NCI-H2029 (cell line): ENCODE data around the gene EPB41L4B.

ENCODE experiments used
- DNase-seq: peaks from one replicate; lab custom pipeline; 2025; lab: John Stamatoyannopoulos, UW

The EPB41L4B gene

DNA sequence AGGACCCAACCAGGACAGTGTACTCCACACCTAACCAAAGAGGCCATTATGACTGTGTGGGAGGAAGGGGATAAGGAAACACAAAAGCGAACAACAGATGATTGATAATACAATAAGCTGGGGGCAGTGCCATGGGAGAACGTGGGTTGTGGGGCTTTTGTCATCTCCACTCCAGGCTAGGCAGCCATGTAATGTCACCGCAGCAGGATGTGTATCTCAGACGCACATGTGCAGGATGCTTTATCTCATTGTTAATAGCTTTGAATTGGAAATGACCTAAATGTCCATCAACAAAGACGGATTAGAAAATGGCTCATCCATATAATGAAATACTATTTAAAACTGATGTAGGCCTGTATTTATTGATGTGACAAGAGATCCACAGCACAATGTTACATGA lies 51.0 kb downstream of the EPB41L4B start:
- DNase-seq = no peak

DNA sequence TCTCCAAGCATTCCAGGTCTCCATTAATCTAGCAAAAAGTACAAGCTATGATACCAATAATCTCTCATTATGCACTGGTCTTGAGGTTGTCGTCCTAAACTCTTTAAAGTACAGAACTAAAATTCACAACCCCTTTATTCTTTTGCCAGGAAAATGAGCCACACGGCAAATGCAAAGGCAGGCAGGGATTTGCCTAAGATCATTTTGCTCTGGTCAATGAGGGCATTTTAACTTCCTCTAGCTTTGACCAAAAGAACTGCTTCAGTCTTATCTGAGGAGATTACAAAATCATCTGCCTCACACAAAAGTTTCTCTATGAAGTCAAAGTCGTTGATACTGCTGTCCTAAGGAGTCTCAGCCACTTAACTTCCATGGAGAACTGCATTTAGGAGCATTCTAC lies 51.8 kb downstream of the EPB41L4B start:
- no peak for DNase-seq

DNA sequence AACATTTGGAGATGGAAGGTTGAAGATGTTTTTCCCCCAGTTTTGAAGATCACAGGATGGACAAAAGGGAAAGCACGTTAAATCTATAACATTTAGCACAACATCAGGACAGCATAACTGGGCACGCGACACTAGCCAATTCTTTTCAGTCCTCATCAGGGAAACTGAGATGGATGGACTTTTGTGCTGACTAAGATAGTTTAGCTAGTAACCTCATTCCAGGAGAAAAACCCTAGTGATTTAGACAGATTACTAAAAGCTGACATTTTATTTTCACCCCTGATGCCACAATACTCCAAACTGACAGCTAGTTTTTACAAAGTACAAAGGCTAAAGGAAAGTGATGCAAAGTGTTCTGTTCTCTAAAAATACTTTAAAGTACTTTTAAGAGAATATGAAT lies 53.3 kb downstream of the EPB41L4B start:
- no peak for DNase-seq

DNA sequence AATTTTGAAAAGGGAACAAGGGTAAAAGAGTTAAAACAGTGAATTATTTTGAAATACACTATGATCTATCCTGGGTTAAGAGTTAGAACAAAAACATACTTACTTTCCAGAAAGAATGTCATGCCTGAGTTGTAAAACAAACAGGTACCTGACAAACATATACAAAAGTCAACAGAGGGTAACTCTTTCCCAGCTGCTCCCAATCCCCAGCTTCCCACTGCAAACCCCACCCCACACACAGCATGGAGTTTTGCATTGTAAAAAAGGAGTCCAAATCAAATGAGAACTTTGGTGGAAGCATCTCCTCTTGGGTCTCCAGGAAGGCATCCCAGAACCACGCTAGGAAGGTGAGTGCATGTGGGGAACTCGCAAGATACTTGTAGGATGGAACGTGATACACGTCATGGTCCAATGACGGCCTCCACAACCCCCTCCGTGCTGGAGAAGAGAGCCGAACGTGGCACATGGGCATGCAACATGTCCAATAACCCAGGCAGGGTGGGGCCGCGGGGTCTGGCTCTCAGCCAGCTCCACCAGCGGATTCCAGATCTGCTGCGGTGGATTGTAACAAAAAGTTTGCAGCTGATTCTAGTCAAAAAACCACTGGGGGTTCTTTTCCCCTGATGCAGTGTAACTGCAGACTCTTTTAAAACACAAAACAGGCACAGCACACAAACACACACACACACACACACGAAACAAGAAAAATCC lies 55.8 kb downstream of the EPB41L4B start:
- DNase-seq = peak; percentile 81

DNA sequence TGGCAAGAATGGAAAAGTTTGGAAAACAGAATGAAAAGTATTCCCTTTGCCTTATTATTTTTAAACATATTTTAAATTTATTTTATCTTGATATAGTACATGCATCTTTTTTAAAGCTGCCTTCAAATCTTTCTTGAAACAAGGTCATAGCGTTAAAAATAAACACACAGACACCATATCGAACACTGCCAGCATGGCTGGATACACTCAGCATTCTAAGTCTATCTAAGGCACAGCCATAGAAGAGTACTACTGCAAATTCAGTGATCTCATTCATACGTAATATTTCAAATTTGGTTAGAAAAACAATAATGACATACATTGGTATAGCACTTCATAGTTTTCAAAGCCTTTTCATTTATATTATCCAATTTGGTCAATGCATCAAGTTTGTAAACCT lies 57.5 kb downstream of the EPB41L4B start:
- no peak for DNase-seq

DNA sequence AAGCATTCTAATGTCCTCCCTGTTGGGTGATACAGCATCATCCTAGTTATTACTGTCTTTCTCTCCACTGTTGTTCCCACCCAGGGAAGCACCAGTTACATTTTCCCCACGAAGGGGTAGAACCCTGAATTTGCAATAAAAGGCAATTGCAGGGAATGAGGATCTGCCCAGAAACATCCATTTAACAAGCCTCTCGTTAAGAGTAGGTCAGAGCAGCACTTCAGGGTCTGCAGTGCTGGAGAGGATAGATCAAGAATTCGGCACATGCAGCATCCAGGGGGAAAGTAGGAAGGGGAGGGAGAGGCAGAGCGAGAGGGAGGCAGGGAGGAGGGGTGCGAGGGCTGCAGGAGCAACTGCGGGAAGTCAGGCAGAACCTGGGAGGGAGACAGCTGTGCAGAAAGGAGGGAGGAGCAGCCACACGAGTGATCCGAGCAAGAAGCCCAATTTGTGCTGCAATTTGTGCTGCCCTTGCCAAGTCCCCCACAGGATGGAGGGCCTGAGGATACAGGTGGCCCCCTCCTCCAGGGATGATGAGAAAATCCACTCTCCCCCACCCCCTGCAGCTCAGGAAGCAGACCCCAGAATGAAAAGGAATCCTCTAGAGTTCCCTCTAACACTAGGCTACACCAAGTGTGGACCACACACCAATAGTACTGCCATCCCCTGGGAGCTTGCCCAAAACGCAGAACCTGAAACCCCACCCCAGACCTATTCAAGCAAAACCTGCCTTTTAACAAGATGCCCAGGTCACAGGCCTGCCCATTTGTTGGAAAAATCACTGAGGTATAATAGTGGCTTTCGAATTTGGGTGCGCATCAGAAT lies 62.2 kb downstream of the EPB41L4B start:
- no peak for DNase-seq

DNA sequence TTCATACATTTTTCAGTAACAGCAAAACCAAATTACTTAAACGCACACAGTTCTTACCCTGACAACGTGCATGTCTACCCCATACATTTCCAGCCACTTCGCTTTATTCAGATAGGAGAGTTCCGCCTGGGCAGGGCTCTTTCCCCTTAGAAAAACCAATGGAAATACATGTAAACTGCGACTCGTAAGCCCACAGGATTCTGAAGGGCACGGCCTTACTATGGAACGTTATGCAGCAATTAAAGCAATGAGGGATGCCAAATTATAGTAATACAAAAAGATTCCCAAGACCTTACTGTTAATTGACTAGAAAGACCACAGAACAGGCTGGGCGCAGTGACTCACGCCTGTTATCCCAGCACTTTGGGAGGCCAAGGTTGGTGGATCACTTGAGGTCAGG lies 64.5 kb downstream of the EPB41L4B start:
- DNase-seq = no peak

DNA sequence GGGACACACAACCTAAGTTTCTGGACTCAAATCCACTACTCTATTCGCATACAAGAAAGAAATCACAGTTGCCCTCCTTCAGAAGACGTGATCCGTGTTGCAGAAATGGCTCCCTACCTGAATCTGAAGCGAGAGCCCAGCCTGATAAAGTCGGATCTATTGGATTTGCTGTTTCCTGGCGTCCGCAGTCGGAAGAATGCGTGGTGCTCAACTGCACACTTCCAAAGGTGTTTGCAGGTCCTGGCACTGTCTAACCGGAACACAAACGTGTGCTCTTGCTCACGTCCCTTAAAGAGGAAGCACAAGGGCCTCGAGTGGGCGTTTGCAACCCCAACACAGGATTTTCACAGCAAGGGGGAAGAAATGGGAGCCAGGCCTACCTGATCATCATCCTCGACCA lies 65.5 kb downstream of the EPB41L4B start:
- no peak for DNase-seq

DNA sequence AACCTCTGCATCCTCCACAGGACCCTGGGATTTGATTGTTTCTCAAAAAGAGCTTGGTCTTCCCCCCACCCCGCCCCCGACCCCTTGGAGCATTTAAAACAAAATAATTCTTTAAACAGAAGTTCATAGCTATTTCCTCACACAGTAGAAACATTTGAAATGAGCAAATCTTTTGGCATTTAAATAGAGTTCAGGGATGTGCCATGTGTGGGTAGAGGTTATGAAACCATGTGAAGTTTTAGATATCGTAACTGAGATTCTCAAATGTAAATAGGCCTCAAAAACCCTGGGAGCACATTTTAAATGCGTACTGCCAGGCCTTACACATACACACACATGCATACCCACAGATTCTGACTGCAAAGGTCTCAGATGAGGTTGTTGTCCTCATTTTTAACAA lies 66.5 kb downstream of the EPB41L4B start:
- no peak for DNase-seq

DNA sequence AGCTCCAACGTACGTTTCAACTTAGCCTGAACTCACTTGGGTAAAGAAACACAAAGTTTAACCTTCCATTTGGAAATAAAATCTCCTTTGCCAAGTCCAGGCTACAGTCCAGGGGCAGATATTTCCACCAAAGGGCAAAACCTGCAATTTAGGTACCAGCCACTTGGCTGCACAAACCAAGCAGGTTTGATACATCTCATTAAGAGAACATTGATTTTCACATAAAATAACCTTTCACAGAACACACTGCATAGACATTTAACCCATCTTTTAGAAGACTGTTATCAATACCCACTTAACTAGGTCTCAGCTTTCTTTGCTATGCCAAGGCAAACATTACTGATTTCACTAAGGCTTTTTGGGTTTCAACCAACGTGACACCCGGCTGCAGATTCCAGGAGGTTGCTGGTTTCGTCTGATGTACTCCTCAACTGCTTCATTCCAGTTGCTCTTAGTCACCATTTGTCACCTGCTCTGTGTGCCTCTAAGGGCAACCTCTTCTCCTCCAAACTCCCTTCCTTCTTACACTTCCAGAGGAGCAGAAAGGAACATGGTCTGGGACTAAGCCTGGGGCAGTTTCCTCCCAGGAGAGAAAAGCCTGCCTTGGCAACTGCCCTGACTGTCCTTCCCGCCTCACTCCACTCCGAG lies 67.1 kb downstream of the EPB41L4B start:
- peak; percentile 56 for DNase-seq

DNA sequence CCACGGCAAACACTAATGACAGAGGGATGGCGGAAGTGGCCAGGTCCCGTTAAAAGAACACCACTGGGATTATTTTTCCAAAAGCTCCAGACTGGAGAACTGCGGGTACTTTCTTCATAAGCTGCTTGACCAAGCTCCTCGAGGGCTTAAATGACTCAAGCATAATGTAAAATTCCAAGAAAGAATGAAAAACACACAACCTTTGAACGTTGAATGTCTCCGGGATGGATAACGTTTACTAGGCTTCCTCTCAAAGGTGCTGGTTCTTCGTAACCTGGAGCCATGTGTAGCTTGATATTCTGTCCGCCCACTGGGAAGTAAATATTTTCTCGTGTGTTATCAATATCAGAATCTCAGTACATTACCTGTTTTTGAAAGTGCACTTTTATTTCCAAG lies 67.6 kb downstream of the EPB41L4B start:
- DNase-seq = no peak

DNA sequence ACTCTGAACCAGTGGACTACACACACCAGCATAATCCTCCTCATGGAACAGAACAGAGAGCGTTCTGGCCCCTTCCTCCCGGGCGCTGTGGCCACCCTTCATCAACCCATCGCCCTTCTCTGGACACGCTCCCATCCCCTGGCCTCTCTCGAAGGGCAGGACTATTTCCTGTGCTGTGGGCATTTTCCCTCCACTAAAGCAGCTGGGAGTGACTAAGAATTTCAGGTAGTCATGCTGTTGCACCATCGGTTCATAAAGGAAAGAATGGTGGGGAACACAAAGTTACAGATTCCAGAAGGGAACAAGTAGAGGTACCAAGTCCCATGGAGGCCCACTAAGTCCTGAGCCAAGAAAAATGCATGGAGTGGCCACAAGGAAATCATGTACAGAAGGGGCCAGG lies 68.6 kb downstream of the EPB41L4B start:
- DNase-seq = no peak

DNA sequence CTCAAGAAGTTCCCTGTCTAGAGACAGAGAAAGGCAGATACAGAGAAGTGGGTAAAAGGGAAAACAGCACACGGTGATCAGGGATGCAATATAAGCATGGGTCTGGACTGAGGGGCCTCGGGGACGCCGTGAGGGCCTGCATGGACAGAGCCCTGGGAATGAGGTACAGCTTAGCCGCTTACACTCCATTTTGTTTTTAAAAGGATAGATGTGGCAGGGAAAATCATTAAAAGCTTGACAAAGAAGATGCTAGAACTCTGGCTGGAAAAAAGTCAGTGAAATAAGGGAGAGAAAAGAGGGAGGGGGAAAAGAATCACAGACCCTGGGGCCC lies 69.1 kb downstream of the EPB41L4B start:
- DNase-seq = no peak

DNA sequence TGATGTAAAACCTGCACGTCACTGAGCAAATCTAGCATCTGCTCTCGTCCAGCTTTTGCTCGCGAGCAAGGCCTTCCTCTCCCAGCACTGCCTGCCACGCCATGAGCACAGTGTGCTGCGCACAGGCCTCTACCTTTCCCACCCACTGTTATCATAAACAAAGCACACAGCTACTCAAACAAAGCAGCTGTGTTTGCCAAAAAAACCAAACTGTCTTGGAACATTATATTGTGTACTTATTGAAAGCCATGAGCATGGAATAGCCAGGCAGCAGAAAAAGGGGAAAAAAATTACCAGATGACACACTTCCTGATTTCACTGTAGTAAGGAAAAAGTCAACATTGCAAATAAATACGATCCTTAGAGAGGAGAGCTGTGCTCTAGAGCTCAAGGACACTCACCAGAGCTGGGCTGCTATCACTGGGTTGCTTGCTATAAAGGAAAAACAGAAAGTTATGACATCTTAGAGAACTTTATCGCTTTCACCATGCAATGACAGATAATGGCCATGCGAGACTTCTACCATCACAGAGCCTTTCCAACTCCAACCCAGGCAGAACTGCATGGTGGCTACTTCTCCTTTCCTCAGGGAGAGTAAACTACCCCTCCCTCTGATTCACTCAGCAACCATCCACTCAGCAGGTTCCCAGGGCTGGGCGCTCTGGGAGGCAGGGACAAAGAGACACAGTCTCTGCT lies 69.6 kb downstream of the EPB41L4B start:
- peak; percentile 93 for DNase-seq

DNA sequence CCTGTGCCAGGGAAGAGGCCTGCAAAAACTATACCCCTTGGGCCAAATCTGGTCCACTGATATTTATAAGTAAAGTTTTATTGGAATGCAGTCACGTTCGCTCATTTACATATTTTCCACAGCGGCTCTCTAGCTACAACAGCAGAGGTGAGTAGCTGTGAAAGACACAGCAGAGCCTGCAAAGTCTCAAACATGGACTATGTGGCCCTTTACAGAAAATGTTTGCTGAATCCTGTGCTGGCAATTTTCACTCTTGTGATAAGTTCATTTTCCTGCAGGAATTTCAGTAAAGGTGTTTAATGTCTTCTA lies 70.1 kb downstream of the EPB41L4B start:
- no peak for DNase-seq

DNA sequence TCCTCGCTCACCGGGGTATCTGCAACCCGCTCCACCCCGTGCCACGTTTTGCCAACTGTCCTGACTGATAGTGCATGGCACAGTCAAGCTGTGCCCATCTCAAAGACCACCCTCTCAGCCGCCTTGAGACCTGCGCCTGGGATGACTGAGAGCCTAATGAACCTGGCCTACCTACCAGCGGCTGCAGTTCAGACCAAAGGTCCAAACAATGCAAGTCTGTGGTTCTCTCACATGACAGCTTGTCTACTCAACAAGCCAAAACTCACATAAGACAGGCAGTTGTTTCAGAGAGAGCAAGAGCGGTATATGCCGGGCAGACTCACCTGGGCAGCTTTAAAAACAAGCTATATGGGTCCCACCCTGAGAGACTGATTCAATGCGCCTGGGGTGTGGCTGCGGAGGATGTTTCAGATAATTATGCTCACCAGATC lies 70.5 kb downstream of the EPB41L4B start:
- DNase-seq = no peak

DNA sequence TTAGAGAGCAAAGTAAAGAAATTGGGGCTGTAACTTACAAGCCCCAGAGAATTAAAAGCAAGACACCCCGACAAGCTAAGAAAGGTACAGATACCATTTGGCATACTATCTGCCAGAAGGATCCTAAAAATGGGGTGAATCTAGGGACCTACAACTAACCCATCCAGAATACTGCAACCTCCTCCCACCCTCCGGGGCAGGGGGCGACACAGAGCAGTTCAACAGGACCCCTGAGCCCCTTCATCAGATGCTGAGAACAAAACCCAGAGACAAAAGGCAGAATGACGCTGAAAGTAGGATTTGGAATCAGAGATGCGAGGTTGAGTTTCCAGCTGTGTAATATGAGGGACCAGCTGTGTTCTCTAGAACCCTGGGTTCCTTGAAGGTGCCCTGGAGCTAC lies 71.2 kb downstream of the EPB41L4B start:
- no peak for DNase-seq

DNA sequence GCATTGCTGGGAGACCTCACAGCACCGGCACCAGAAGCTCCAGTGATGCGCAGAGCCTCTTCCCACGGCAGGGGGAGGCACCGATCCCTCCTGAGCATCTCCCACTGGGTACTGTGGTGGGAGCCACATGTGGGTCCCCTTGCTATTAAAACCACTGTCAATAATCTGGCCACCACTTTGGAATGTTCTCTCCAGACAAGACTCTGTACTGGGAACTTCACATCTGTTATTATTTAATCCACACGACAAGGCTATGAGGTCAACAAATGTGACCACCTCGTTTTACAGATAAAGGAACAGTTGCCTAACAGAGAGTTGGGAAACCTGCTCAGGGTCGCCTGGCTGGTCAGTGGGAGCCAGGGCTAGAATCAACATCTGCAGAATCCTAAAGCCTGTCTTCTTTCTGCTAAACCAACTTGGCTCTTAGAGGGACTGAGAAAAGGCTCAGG lies 72.7 kb downstream of the EPB41L4B start:
- DNase-seq = no peak

DNA sequence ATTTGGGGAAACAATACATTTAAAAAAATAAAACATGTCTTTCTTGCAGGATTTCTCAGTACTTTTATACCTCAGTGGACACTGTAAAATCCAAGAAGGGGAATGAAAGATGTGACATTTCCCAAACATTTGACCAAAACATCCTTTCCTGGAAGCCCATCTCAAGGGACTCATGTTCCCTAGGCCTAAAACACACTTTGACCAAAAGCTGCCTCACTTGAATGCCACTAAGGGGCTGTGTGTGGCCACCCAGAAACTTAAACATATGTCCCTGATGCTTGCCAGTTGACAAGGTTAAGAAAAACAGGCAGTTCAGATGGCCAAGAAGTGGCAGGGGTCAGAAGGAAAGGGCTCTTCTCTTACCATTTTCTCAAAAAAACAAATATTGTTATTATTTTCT lies 73.6 kb downstream of the EPB41L4B start:
- no peak for DNase-seq

DNA sequence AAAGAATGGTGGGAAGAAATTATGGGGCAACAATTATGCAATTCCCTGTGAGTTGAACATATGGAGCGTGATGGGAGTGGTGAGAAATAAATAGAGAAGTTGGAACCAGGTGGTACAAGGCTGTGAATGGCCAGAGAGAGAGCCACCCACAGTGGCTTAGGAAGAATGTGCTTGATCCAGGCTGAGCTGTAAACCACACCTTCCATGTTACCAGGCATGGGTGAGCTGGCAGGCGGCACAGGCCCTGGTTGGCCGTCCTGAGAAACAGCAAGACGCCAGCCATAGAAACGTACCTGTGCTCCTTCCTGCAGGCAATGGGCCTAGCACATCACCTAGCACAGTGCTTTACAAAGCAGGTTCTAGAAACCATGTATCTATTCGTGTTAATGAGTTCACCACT lies 74.3 kb downstream of the EPB41L4B start:
- no peak for DNase-seq

DNA sequence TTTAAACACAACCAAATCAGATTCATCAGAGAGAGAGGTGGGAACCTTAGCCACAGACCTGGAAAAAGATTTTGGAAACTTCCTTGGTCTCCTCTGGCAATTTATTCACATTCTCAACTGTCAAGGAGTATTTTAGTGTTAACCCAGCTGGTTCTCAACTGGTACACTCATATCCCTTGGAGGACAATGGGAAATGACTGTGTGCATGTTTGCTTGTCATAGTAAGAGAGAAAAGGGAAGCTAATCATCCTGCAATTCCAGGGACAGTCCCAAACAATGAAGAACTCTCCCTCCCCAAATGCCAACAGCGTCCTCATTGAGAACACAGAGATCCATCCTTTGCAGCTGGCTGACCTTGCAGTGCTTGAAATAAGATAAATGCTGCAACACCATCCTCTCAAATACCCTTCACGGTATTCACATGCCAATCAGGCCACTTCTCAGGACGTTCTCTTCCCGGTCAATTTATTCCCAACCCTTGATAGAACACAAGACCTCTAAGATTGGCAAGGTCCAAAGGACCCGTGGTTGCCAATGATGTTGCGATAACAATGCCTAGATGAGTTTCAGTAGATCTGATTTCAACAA lies 75.5 kb downstream of the EPB41L4B start:
- DNase-seq = no peak
